ENCODE measurements around the gene MRPL18.
"Not testable (repeated sequence)": the region's sequence is repeated elsewhere in the genome, so short reads cannot be mapped to it uniquely, and the experiment has no call there.

Gene MRPL18

GRCh38 chr6:159806021-159806458, 15.8 kb downstream of the MRPL18 start:
- H3K4me3 ChIP-seq (replicated peaks in 1 of 2; ENCODE audit: low read depth in 2 of 2, low read length in 2 of 2): no peak overlapping the region
- DNase-seq (ENCODE audit: low read depth in 2 of 2): peak in 1 of 2 donors; percentile 41
- TF ChIP-seq, protein P1, sequence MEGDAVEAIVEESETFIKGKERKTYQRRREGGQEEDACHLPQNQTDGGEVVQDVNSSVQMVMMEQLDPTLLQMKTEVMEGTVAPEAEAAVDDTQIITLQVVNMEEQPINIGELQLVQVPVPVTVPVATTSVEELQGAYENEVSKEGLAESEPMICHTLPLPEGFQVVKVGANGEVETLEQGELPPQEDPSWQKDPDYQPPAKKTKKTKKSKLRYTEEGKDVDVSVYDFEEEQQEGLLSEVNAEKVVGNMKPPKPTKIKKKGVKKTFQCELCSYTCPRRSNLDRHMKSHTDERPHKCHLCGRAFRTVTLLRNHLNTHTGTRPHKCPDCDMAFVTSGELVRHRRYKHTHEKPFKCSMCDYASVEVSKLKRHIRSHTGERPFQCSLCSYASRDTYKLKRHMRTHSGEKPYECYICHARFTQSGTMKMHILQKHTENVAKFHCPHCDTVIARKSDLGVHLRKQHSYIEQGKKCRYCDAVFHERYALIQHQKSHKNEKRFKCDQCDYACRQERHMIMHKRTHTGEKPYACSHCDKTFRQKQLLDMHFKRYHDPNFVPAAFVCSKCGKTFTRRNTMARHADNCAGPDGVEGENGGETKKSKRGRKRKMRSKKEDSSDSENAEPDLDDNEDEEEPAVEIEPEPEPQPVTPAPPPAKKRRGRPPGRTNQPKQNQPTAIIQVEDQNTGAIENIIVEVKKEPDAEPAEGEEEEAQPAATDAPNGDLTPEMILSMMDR (IDR thresholded peaks at IDR 0.05; ENCODE audit: low read depth, low read length): no peak

DNA sequence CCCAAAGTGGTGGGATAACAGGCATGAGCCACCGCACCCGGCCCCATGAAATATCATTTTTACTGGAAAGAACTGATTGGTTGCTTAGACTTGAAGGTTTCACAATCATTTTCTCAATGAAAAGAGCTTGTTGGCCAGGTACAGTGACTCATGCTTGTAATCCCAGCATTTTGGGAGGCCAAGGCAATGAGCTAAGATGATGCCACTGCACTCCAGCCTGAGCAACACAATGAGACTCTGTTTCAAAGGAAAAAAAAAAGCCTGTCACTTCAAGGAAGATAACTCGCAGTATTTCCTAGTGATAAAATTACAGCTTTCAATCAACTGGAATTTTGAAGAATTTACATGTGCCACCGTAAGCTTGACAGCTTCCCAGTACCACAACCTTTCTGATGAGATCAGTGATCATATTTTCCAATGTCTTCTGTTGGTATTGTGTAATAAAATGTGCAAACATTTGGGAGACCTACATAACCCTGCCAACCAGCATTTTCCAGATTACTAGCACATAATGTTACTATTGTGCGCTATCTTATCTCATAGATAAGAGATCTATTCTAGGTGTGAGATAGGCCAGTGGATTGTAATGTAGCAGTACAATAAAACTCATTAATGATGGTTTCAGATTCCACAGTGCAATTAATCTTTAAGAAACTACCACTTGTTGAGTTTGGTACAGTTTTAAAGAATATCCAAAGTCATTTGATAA, 17.0 kb downstream of the MRPL18 start:
- DNase-seq (ENCODE audit: low read depth in 2 of 2): peak; percentile 27 to 43
- TF ChIP-seq, protein P1 (IDR thresholded peaks at IDR 0.05; ENCODE audit: low read depth, low read length): no peak
- no peak overlapping the region for H3K4me3 ChIP-seq (replicated peaks in 1 of 2; ENCODE audit: low read depth in 2 of 2, low read length in 2 of 2)

DNA sequence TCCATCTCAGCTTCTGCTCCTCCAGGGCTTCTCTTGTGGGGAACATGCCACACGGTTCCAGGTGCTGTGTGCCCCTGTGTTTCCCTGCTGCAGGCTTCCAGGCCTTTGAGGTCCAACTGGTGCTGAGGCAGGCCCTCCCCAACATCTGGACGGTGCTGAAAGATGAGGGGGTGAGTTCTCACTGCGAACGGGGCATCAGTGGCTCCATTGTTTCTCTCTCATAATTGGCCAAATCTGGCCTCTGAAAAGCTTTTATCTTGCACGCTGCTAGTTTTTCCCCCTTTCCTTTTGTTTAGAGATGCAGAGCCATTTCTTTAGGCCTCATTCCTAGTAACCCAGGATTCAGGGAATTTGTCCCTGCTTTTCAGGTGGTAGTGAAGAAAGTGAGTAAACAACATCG, 18.4 kb downstream of the MRPL18 start:
- DNase-seq (ENCODE audit: low read depth in 2 of 2): no peak
- TF ChIP-seq, protein P1 (IDR thresholded peaks at IDR 0.05; ENCODE audit: low read depth, low read length): no peak
- H3K4me3 ChIP-seq (replicated peaks in 1 of 2; ENCODE audit: low read depth in 2 of 2, low read length in 2 of 2): no peak overlapping the region

DNA sequence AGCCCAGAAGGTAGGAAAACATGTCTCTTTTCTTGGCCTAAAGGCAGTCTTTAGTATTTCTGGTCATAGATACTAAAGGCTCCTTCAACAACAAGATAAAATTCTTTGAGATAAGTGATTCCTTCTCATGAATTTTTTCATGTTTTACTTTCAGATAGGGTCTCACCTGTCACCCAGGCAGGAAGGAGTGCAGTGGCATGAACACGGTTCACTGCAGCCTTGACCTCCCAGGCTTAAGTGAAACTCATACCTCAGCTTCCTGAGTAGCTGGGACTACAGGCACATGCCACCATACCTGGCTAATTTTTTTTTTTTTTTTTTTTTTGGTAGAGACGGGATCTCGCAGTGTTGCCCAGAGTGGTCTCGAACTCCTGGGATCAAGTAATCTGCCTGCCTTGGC, 18.9 kb downstream of the MRPL18 start:
- TF ChIP-seq, protein P1 (IDR thresholded peaks at IDR 0.05; ENCODE audit: low read depth, low read length): no peak
- DNase-seq (ENCODE audit: low read depth in 2 of 2): no peak
- no peak overlapping the region for H3K4me3 ChIP-seq (replicated peaks in 1 of 2; ENCODE audit: low read depth in 2 of 2, low read length in 2 of 2)

DNA sequence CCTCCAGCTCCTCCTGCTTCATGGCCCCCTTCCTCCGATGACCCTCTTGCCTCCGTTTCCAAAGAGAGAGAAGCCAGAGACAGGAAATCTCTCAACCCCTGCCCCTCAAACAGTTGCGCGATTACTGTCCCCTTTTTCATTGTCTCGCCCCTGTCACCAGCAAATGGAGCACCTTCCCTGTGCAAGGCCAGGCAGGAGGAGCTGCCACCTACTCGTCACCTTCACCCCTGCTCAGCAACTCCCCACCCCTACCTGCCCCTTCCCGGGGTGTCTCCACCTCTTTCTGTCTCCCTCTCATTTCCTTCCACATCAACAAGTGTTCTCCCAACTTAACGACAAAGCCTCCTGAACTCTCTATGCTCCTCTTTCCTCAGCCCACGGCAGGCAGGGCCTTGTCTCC, 23.5 kb downstream of the MRPL18 start:
- TF ChIP-seq, protein P1 (IDR thresholded peaks at IDR 0.05; ENCODE audit: low read depth, low read length): no peak
- no peak overlapping the region for H3K4me3 ChIP-seq (replicated peaks in 1 of 2; ENCODE audit: low read depth in 2 of 2, low read length in 2 of 2)
- DNase-seq (ENCODE audit: low read depth in 2 of 2): no peak

- H3K4me3 ChIP-seq (replicated peaks in 1 of 2; ENCODE audit: low read depth in 2 of 2, low read length in 2 of 2): no peak overlapping the region
- TF ChIP-seq, protein P1 (IDR thresholded peaks at IDR 0.05; ENCODE audit: low read depth, low read length): no peak
- no peak for DNase-seq (ENCODE audit: low read depth in 2 of 2)
These were observed 25.1 kb downstream of the MRPL18 start for GRCh38 chr6:159815410-159815809.

- not testable (repeated sequence) for DNase-seq (ENCODE audit: low read depth in 2 of 2); H3K4me3 ChIP-seq (replicated peaks in 1 of 2; ENCODE audit: low read depth in 2 of 2, low read length in 2 of 2)
These were observed 26.5 kb downstream of the MRPL18 start for GRCh38 chr6:159816775-159817174.

All from cardiac fibroblast (primary cell).